Vagina (tissue), 2 donors: ENCODE results near the gene MMP23B. TPM values are rescaled to one million over a fixed set of nuclear protein-coding genes. Genes with fewer than 3 reads are reported as not detected.
"Not testable (repeated sequence)": the region's sequence is repeated elsewhere in the genome, so short reads cannot be mapped to it uniquely, and the experiment has no call there.

Source experiments
- DNase-seq, 2 donors: peaks; one replicate each; pipeline ENCODE4 v3.0.0-alpha.2; 2017; ENCODE audit errors: extremely low spot score in 2 of 2
- H3K27ac ChIP-seq: fragments of 200-600 bp; sonication (generic); one replicate; pipeline ENCODE4 v1.5.1; 2019
- H3K27me3 ChIP-seq: fragments of 200-600 bp; sonication (generic); one replicate; pipeline ENCODE4 v1.5.1; 2019
- H3K36me3 ChIP-seq, 2 donors: fragments of 200-600 bp; sonication (generic); one replicate each; pipeline ENCODE4 v1.5.1; 2017 to 2019
- H3K4me1 ChIP-seq: fragments of 200-600 bp; sonication (generic); one replicate; pipeline ENCODE4 v1.5.1; 2019
- H3K4me3 ChIP-seq, 2 donors: fragments of 200-600 bp; sonication (generic); 1 replicate in 1 of 2; 2 replicates in 1 of 2; pipeline ENCODE4 v1.5.1; 2016 to 2019
- H3K9me3 ChIP-seq: fragments of 200-600 bp; sonication (generic); one replicate; pipeline ENCODE4 v1.5.1; 2019
- CTCF ChIP-seq, 3 experiments: fragments of 450-650 bp in 2 of 3; fragments of 200-600 bp in 1 of 3; sonication (generic) in 1 of 3; IDR thresholded peaks; one replicate each; pipeline ENCODE4 v1.5.1; 2017 to 2019; ENCODE audit warnings: antibody characterized with exemption in 3 of 3, mild to moderate bottlenecking in 2 of 3, moderate library complexity in 2 of 3
- POLR2A ChIP-seq, 2 donors: fragments of 450-650 bp; IDR thresholded peaks; one replicate each; pipeline ENCODE4 v1.6.1; 2017; ENCODE audit warnings: antibody characterized with exemption in 2 of 2, mild to moderate bottlenecking in 2 of 2, moderate library complexity in 2 of 2
- POLR2AphosphoS5 ChIP-seq, 2 donors: sonication (generic); formaldehyde crosslinking; IDR thresholded peaks; one replicate each; pipeline ENCODE4 v1.9.0; 2017; ENCODE audit warnings: antibody characterized with exemption in 2 of 2, mild to moderate bottlenecking in 2 of 2, low read depth in 1 of 2; ENCODE audit not compliant: insufficient read depth in 1 of 2
- intact Hi-C: fragments of 100-400 bp; cut with DNase I; formaldehyde crosslinking; loops from one replicate; pipeline ENCODE4 v1.15.1; 2023
- total RNA-seq: library from RNA; depleted of rRNA; stranded (reverse); fragments of >200 nt; gene quantifications from one replicate; pipeline ENCODE4 v1.2.3, GENCODE V29; 2016

MMP23B gene
- total RNA-seq, 1 donor from 2014 or later: 42.7 TPM

GRCh38 chr1:1671365-1672119 lies 39.6 kb downstream of the MMP23B start:
- intact Hi-C loops: no loop called here
- DNase-seq: no peak
- Histone ChIP-seq H3K9me3 (no peaks in the 10 kb centered on the region), H3K27me3 (no peaks in the 10 kb centered on the region), H3K4me3 (no peak overlapping the region), H3K27ac (no peak overlapping the region), H3K36me3 (peaks cover 0 to 68% of the 10 kb centered on the region in 2 donors), H3K4me1 (no peaks in the 10 kb centered on the region)
- TF ChIP-seq POLR2AphosphoS5 (IDR thresholded peaks at IDR 0.05; ENCODE audit: insufficient read depth in 1 of 2, low read depth in 1 of 2) (no peak), POLR2A (IDR thresholded peaks at IDR 0.05) (no peak), CTCF (IDR thresholded peaks at IDR 0.05) (no peak)

- Histone ChIP-seq H3K4me1 (no peaks in the 10 kb centered on the region), H3K4me3 (no peak overlapping the region), H3K9me3 (no peaks in the 10 kb centered on the region), H3K27me3 (no peaks in the 10 kb centered on the region), H3K27ac (no peak overlapping the region), H3K36me3 (peaks cover 0 to 62% of the 10 kb centered on the region in 2 donors)
- TF ChIP-seq CTCF (IDR thresholded peaks at IDR 0.05) (no peak), POLR2AphosphoS5 (IDR thresholded peaks at IDR 0.05; ENCODE audit: insufficient read depth in 1 of 2, low read depth in 1 of 2) (no peak), POLR2A (IDR thresholded peaks at IDR 0.05) (no peak)
- no peak for DNase-seq
- intact Hi-C loops: no loop called here
Measured at GRCh38 chr1:1672181-1672965, 40.4 kb downstream of the MMP23B start.

GRCh38 chr1:1674806-1675205 lies 42.8 kb downstream of the MMP23B start:
- H3K27me3 ChIP-seq, H3K4me3 ChIP-seq, H3K27ac ChIP-seq, H3K9me3 ChIP-seq, intact Hi-C loops, DNase-seq: not testable (repeated sequence)
- Histone ChIP-seq H3K36me3 (peaks cover 0 to 40% of the 10 kb centered on the region in 2 donors), H3K4me1 (peaks cover 16% of the 10 kb centered on the region)

GRCh38 chr1:1675218-1675617 lies 43.2 kb downstream of the MMP23B start:
- H3K27ac ChIP-seq, H3K27me3 ChIP-seq, H3K4me3 ChIP-seq, H3K9me3 ChIP-seq, DNase-seq, intact Hi-C loops: not testable (repeated sequence)
- peaks cover 0 to 36% of the 10 kb centered on the region in 2 donors for H3K36me3 ChIP-seq
- H3K4me1 ChIP-seq: peaks cover 16% of the 10 kb centered on the region

- H3K27ac ChIP-seq, H3K9me3 ChIP-seq, H3K27me3 ChIP-seq, intact Hi-C loops, DNase-seq, H3K4me3 ChIP-seq: not testable (repeated sequence)
- Histone ChIP-seq H3K36me3 (peaks cover 0 to 28% of the 10 kb centered on the region in 2 donors), H3K4me1 (peaks cover 16% of the 10 kb centered on the region)
Measured at GRCh38 chr1:1676087-1676486, 44.1 kb downstream of the MMP23B start.

- Histone ChIP-seq H3K27me3 (no peaks in the 10 kb centered on the region), H3K36me3 (peaks cover 0 to 10% of the 10 kb centered on the region in 2 donors), H3K4me3 (no peak overlapping the region), H3K27ac (no peak overlapping the region), H3K9me3 (no peaks in the 10 kb centered on the region), H3K4me1 (peaks cover 16% of the 10 kb centered on the region)
- intact Hi-C loops: no loop called here
- no peak for DNase-seq
- TF ChIP-seq POLR2A (IDR thresholded peaks at IDR 0.05) (no peak), POLR2AphosphoS5 (IDR thresholded peaks at IDR 0.05; ENCODE audit: insufficient read depth in 1 of 2, low read depth in 1 of 2) (no peak), CTCF (IDR thresholded peaks at IDR 0.05) (no peak)
Measured at GRCh38 chr1:1677718-1678580, 46.0 kb downstream of the MMP23B start.
